Sigmoid colon (tissue), 7 donors: ENCODE data around the gene BICC1. TPM values are rescaled to one million over a fixed set of nuclear protein-coding genes. Genes with fewer than 3 reads are reported as not detected.

ENCODE experiments used
- DNase-seq: peaks from one replicate; pipeline ENCODE4 v3.0.0-alpha.2; 2019
- H3K27ac ChIP-seq, 4 donors: fragments of 200-600 bp; sonication (generic); one replicate each; pipeline ENCODE4 v1.5.1; 2016 to 2019; ENCODE audit warnings: mild to moderate bottlenecking in 1 of 4
- H3K27me3 ChIP-seq, 3 donors: fragments of 200-600 bp; sonication (generic); one replicate each; pipeline ENCODE4 v1.5.1; 2019; ENCODE audit warnings: mild to moderate bottlenecking in 1 of 3
- H3K36me3 ChIP-seq, 4 donors: fragments of 200-600 bp; sonication (generic); one replicate each; pipeline ENCODE4 v1.5.1; 2016 to 2019
- H3K4me1 ChIP-seq, 4 donors: fragments of 200-600 bp; sonication (generic); one replicate each; pipeline ENCODE4 v1.5.1; 2017 to 2019
- H3K4me3 ChIP-seq, 4 donors: fragments of 200-600 bp; sonication (generic); one replicate each; pipeline ENCODE4 v1.5.1; 2017 to 2019; ENCODE audit warnings: mild to moderate bottlenecking in 2 of 4, moderate library complexity in 1 of 4
- H3K9me3 ChIP-seq, 4 donors: fragments of 200-600 bp in 3 of 4; sonication (generic) in 3 of 4; one replicate each; pipeline versions ENCODE4 v1.5.1 to v1.6.1; 2013 to 2019
- CTCF ChIP-seq, 4 experiments: fragments of 450-650 bp in 3 of 4; fragments of 200-600 bp in 1 of 4; IDR thresholded peaks; one replicate each; pipeline ENCODE4 v1.5.1; 2016 to 2019; ENCODE audit warnings: antibody characterized with exemption in 4 of 4, mild to moderate bottlenecking in 3 of 4, moderate library complexity in 2 of 4
- EP300 ChIP-seq, 4 donors: sonication (generic); formaldehyde crosslinking; IDR thresholded peaks; one replicate each; pipeline ENCODE4 v1.6.1; 2017; ENCODE audit warnings: antibody characterized with exemption in 4 of 4
- POLR2A ChIP-seq, 2 donors: fragments of 450-650 bp; IDR thresholded peaks; one replicate each; pipeline ENCODE4 v1.6.1; 2016; ENCODE audit warnings: antibody characterized with exemption in 2 of 2, mild to moderate bottlenecking in 2 of 2, moderate library complexity in 2 of 2
- POLR2AphosphoS5 ChIP-seq, 4 donors: sonication (generic); formaldehyde crosslinking; IDR thresholded peaks; one replicate each; pipeline ENCODE4 v1.6.1; 2017; ENCODE audit warnings: antibody characterized with exemption in 4 of 4
- WGBS, 2 donors: extraction: QIAGEN DNeasy Blood & Tissue Kit; methylation state at CpG; one replicate each; pipeline ENCODE4 v1.1.7; 2013; 5-methylcytosine and 5-hydroxymethylcytosine counted together
- intact Hi-C: fragments of 100-400 bp; cut with DNase I; formaldehyde crosslinking; loops from one replicate; pipeline ENCODE4 v1.15.1; 2023
- polyA plus RNA-seq, 3 donors: library from polyadenylated mRNA; stranded (reverse); fragments of 200-250 nt; gene quantifications; one replicate each; pipeline ENCODE4 v1.2.3, GENCODE V29; 2013
- total RNA-seq, 4 donors: library from RNA; depleted of rRNA; stranded (reverse); fragments of >200 nt; gene quantifications; one replicate each; pipeline ENCODE4 v1.1.0, GENCODE V29; 2016
- donor health status: healthy with polysubstance abuse.
- donor health status: Bipolar disorder and iron deficiency.
- donor health status: healthy.

The BICC1 gene
- total and polyA plus RNA-seq, 7 donors: 0.46 to 17.3 (median 7.9) TPM

DNA sequence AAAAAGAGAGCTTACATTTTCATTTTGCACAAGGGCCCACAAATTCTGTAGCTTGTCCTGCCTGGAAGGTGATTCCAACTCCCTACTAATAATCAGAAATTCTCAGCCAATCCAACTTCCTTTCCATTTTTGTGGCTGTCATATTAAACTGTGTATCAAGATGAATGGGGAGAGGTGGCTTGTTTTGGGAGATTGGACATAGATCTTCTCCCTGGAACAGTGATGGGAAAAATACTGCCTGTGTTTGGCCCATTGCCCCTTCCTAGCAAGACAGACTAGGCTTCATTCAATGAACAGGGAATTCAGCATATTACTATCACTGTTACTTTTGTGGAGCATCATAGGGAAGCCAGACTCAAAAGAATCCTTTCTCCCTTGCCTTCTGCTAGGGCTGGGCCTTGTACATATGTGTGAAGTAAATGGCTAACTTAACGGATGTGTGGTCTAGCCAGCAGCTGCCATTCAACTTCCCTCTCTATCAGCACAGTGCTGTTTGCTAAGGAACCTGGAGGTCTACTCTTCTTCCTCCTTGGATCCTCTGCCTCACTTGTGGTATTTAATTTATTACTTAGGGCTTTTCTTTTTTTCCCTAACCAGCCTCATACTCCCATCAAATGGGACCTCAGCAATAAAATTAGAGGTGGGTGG, 326.0 kb downstream of the BICC1 start:
- Histone ChIP-seq H3K27ac (no peak overlapping the region), H3K4me3 (no peak overlapping the region), H3K4me1 (no peaks in the 10 kb centered on the region), H3K36me3 (no peaks in the 10 kb centered on the region), H3K9me3 (no peaks in the 10 kb centered on the region), H3K27me3 (no peaks in the 10 kb centered on the region)
- DNase-seq: no peak
- WGBS, 2 donors: 61 to 82% methylated on average over 1 of the region's 1 CpG
- intact Hi-C loops: no loop called here
- TF ChIP-seq POLR2AphosphoS5 (IDR thresholded peaks at IDR 0.05) (no peak), EP300 (IDR thresholded peaks at IDR 0.05) (no peak), CTCF (IDR thresholded peaks at IDR 0.05) (no peak), POLR2A (IDR thresholded peaks at IDR 0.05) (no peak)

DNA sequence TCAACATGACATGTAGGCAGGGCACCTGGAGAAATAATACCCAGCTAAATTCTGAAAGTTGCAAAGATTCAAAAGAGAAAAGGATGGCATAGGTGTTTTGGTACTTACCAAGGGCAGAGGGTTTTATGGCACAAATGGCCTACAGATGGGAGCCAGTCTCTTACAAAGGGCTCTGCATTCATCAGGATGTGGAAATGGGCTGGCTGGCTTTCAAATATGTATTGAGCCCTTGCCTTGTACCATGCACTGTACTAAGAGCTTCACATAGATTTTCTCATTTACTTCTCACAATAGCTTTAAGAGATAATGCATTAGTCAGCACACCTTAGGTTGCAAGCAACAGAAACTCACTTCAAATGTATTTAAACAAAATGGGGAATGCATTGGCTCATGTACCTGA, 327.1 kb downstream of the BICC1 start:
- Histone ChIP-seq H3K27me3 (no peaks in the 10 kb centered on the region), H3K4me3 (no peak overlapping the region), H3K4me1 (no peaks in the 10 kb centered on the region), H3K9me3 (no peaks in the 10 kb centered on the region), H3K27ac (no peak overlapping the region), H3K36me3 (no peaks in the 10 kb centered on the region)
- DNase-seq: no peak
- intact Hi-C loops: no loop called here
- TF ChIP-seq CTCF (IDR thresholded peaks at IDR 0.05) (no peak), POLR2AphosphoS5 (IDR thresholded peaks at IDR 0.05) (no peak), POLR2A (IDR thresholded peaks at IDR 0.05) (no peak), EP300 (IDR thresholded peaks at IDR 0.05) (no peak)

DNA sequence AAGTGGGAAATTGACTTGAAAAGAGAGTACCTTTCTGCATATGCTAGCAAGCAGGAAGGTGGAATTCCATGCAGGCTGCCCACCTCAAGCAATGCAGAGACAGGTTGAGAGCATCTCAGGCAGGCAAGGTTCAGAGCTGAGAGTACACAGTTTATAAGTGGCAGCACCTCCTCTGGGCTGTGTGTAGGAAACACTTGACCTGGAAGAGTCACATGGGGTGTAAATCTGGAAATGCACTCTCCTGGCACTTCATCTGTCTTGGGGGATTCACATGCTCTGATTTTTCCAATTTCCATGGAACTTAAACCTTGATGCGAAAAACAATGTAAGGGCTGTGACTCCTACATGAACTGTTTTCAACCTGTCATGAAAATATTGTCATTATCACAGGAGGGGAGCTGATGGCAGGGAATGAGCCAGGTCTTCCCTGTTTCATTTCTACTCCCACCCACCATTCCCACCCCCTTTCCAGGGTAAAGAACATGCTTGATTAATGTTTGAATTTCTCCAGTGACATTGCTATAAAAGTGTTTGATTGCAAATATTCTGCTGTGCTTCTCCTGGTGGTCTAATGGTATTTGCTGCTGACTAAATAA, 328.3 kb downstream of the BICC1 start:
- DNase-seq: no peak
- WGBS, 2 donors: 90 to 91% methylated on average over 1 of the region's 1 CpG
- intact Hi-C loops: no loop called here
- TF ChIP-seq EP300 (IDR thresholded peaks at IDR 0.05) (no peak), CTCF (IDR thresholded peaks at IDR 0.05) (no peak), POLR2A (IDR thresholded peaks at IDR 0.05) (no peak), POLR2AphosphoS5 (IDR thresholded peaks at IDR 0.05) (no peak)
- Histone ChIP-seq H3K4me3 (no peak overlapping the region), H3K36me3 (no peaks in the 10 kb centered on the region), H3K27ac (no peak overlapping the region), H3K27me3 (no peaks in the 10 kb centered on the region), H3K9me3 (no peaks in the 10 kb centered on the region), H3K4me1 (no peaks in the 10 kb centered on the region)

- 92 to 94% methylated on average over 4 of the region's 4 CpGs for WGBS, 2 donors
- intact Hi-C loops: no loop called here
- Histone ChIP-seq H3K4me1 (no peaks in the 10 kb centered on the region), H3K9me3 (no peaks in the 10 kb centered on the region), H3K4me3 (no peak overlapping the region), H3K27ac (no peak overlapping the region), H3K36me3 (no peaks in the 10 kb centered on the region), H3K27me3 (no peaks in the 10 kb centered on the region)
- no peak for DNase-seq
- TF ChIP-seq EP300 (IDR thresholded peaks at IDR 0.05) (no peak), POLR2AphosphoS5 (IDR thresholded peaks at IDR 0.05) (no peak), CTCF (IDR thresholded peaks at IDR 0.05) (no peak), POLR2A (IDR thresholded peaks at IDR 0.05) (no peak)
These were observed 330.2 kb downstream of the BICC1 start for GRCh38 chr10:58842860-58843376.
